ENCODE data around the gene TNS3. TPM values are rescaled to one million over a fixed set of nuclear protein-coding genes. Genes with fewer than 3 reads are reported as not detected.

Gene TNS3
- total and polyA plus RNA-seq, 9 of the 15 experiments (the other 6 are each of a cell fraction or from before 2014, with no cell fraction given) = 0.20 TPM; not detected in 8

- intact Hi-C loops (cut with micrococcal nuclease) (no loop called here), in situ Hi-C loops (cut with MboI) (no loop called here)
- Histone ChIP-seq H3K9ac (ENCODE audit: insufficient read depth in 1 of 2, low read depth in 2 of 2, low read length in 2 of 2) (no peak overlapping the region), H3K9me1 (ENCODE audit: control insufficient read depth, insufficient read depth, low read length) (no peaks in the 10 kb centered on the region), H3K4me1 (replicated peaks in 1 of 2; ENCODE audit: control insufficient read depth in 2 of 2, insufficient read depth in 2 of 2, low read length in 2 of 2) (peaks cover 0 to 2% of the 10 kb centered on the region in 2 experiments; a peak in 1 of 5 replicates), H4K20me1 (replicated peaks; ENCODE audit: control insufficient read depth, insufficient read depth, low read length) (no peaks in the 10 kb centered on the region), H3K9me3 (replicated peaks; ENCODE audit: control insufficient read depth, insufficient read depth, low read depth, low read length) (no peaks in the 10 kb centered on the region), H2AFZ (ENCODE audit: low read depth, low read length) (no peak overlapping the region), H3K27ac (ENCODE audit: extremely low read depth, low read depth, low read length) (no peak overlapping the region), H3K4me3 (no peak overlapping the region), H3K79me2 (ENCODE audit: control insufficient read depth, insufficient read depth, low read length) (no peaks in the 10 kb centered on the region), H3K36me3 (ENCODE audit: control insufficient read depth, insufficient read depth, low read length) (no peaks in the 10 kb centered on the region), H3K4me2 (ENCODE audit: insufficient read depth, low read length) (no peak overlapping the region), H3K27me3 (ENCODE audit: control insufficient read depth in 2 of 2, insufficient read depth in 2 of 2, low read length in 2 of 2) (peaks cover 3 to 16% of the 10 kb centered on the region in 2 experiments; a peak in 4 of 5 replicates)
- WGBS (ENCODE audit: insufficient coverage, low coverage, missing lambda C conversion rate) = 0% methylated on average over 7 of the region's 7 CpGs
- DNase-seq (ENCODE audit: extremely low read depth in 1 of 4, low spot score in 3 of 4) (no peak), FAIRE-seq (no peak), ATAC-seq (no peak)
- POLR2A ChIA-PET = no interaction called here
- BruUV-seq (replicated peaks) = no TSS peak
- CTCF ChIA-PET (ENCODE audit: low intra/inter-chr PET ratio) = no interaction called here
- TF ChIP-seq MIER1 (IDR thresholded peaks at IDR 0.05; ENCODE audit: low read depth) (no peak), ZNF165 (CRISPR knock-in tag; IDR thresholded peaks at IDR 0.05; ENCODE audit: borderline replicate concordance) (no peak), SMARCA5 (IDR thresholded peaks at IDR 0.05) (no peak), RBM17 (IDR thresholded peaks at IDR 0.05; ENCODE audit: borderline replicate concordance, low read depth, low read length) (no peak), PRPF4 (IDR thresholded peaks at IDR 0.05; ENCODE audit: insufficient read depth, low read depth, low read length, poor library complexity, severe bottlenecking) (no peak), THRAP3 (IDR thresholded peaks at IDR 0.05; ENCODE audit: borderline replicate concordance) (no peak)
- TF ChIP-seq, protein P1, sequence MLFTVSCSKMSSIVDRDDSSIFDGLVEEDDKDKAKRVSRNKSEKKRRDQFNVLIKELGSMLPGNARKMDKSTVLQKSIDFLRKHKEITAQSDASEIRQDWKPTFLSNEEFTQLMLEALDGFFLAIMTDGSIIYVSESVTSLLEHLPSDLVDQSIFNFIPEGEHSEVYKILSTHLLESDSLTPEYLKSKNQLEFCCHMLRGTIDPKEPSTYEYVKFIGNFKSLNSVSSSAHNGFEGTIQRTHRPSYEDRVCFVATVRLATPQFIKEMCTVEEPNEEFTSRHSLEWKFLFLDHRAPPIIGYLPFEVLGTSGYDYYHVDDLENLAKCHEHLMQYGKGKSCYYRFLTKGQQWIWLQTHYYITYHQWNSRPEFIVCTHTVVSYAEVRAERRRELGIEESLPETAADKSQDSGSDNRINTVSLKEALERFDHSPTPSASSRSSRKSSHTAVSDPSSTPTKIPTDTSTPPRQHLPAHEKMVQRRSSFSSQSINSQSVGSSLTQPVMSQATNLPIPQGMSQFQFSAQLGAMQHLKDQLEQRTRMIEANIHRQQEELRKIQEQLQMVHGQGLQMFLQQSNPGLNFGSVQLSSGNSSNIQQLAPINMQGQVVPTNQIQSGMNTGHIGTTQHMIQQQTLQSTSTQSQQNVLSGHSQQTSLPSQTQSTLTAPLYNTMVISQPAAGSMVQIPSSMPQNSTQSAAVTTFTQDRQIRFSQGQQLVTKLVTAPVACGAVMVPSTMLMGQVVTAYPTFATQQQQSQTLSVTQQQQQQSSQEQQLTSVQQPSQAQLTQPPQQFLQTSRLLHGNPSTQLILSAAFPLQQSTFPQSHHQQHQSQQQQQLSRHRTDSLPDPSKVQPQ (CRISPR knock-in tag; IDR thresholded peaks at IDR 0.05; ENCODE audit: borderline replicate concordance) = no peak
- TF ChIP-seq, protein P2, sequence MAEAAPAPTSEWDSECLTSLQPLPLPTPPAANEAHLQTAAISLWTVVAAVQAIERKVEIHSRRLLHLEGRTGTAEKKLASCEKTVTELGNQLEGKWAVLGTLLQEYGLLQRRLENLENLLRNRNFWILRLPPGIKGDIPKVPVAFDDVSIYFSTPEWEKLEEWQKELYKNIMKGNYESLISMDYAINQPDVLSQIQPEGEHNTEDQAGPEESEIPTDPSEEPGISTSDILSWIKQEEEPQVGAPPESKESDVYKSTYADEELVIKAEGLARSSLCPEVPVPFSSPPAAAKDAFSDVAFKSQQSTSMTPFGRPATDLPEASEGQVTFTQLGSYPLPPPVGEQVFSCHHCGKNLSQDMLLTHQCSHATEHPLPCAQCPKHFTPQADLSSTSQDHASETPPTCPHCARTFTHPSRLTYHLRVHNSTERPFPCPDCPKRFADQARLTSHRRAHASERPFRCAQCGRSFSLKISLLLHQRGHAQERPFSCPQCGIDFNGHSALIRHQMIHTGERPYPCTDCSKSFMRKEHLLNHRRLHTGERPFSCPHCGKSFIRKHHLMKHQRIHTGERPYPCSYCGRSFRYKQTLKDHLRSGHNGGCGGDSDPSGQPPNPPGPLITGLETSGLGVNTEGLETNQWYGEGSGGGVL (CRISPR knock-in tag; IDR thresholded peaks at IDR 0.05) = no peak
- TF ChIP-seq, protein P3, sequence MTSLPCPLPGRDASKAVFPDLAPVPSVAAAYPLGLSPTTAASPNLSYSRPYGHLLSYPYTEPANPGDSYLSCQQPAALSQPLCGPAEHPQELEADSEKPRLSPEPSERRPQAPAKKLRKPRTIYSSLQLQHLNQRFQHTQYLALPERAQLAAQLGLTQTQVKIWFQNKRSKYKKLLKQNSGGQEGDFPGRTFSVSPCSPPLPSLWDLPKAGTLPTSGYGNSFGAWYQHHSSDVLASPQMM (CRISPR knock-in tag; IDR thresholded peaks at IDR 0.05) = no peak
These were observed 286.3 kb downstream of the TNS3 start for GRCh38 chr7:47295606-47296005.
